SK-N-SH (cell line): Measurements from ENCODE around the gene FDPS. TPM values are rescaled to one million over a fixed set of nuclear protein-coding genes. Genes with fewer than 3 reads are reported as not detected.

Experiments used
- CTCF ChIA-PET: fragments of 300-600, 350-600 bp; formaldehyde crosslinking; extraction: SDS; loops from one replicate; lab custom pipeline; 2021; lab: Yijun Ruan, JAX
- POLR2A ChIA-PET: fragments of 350-600 bp; sonication (Branson Sonifier 250); formaldehyde crosslinking; extraction: SDS; loops from one replicate; lab custom pipeline; 2020; ENCODE audit warnings: antibody characterized with exemption, inconsistent platforms; lab: Yijun Ruan, JAX
- DNase-seq: peaks from one replicate; pipeline ENCODE4 v3.0.0; 2012
- H2AFZ ChIP-seq: fragments of 200-600 bp; sonication (generic); 2 replicates; pipeline ENCODE4 v1.8.1; 2016; ENCODE audit warnings: antibody characterized with exemption, mild to moderate bottlenecking, low read depth
- H3F3A ChIP-seq: fragments of 200-600 bp; sonication (generic); replicated peaks from 2 replicates; pipeline ENCODE3; 2016; ENCODE audit warnings: antibody characterized with exemption, mild to moderate bottlenecking; ENCODE audit not compliant: insufficient read depth
- H3K27ac ChIP-seq, 2 experiments: fragments of 200-500 bp in 1 of 2; fragments of 200-600 bp in 1 of 2; sonication (Bioruptor generic) in 1 of 2; sonication (generic), shearing (Covaris generic) in 1 of 2; 2 replicates each; pipeline versions ENCODE4 v1.5.1 to v1.6.1; 2014 to 2016; ENCODE audit warnings: low read depth in 2 of 2, inconsistent platforms in 1 of 2, low read length in 1 of 2, mild to moderate bottlenecking in 1 of 2, mixed read lengths in 1 of 2
- H3K27me3 ChIP-seq: fragments of 200-600 bp; sonication (generic), shearing (Covaris generic); 2 replicates; pipeline ENCODE4 v1.6.1; 2016; ENCODE audit warnings: mixed run types; ENCODE audit not compliant: insufficient read depth
- H3K36me3 ChIP-seq, 2 experiments: fragments of 200-500 bp in 1 of 2; fragments of 200-600 bp in 1 of 2; sonication (Bioruptor generic) in 1 of 2; sonication (generic) in 1 of 2; replicated peaks in 1 of 2; 2 replicates each; pipeline versions ENCODE3 to v1.5.1; 2014 to 2016; ENCODE audit warnings: low read length in 1 of 2, mild to moderate bottlenecking in 1 of 2; ENCODE audit not compliant: insufficient read depth in 2 of 2, control insufficient read depth in 1 of 2
- H3K4me1 ChIP-seq, 2 experiments: fragments of 200-500 bp in 1 of 2; fragments of 200-600 bp in 1 of 2; sonication (Bioruptor generic) in 1 of 2; sonication (generic), shearing (Covaris generic) in 1 of 2; 2 replicates each; pipeline versions ENCODE4 v1.5.1 to v1.6.1; 2014 to 2016; ENCODE audit warnings: low read depth in 1 of 2, low read length in 1 of 2, mixed run types in 1 of 2; ENCODE audit not compliant: insufficient read depth in 2 of 2, control insufficient read depth in 1 of 2
- H3K4me2 ChIP-seq: fragments of 200-600 bp; sonication (generic), shearing (Covaris generic); 2 replicates; pipeline ENCODE4 v1.6.1; 2017; ENCODE audit warnings: mixed run types
- H3K4me3 ChIP-seq, 2 experiments: fragments of 200-500 bp in 1 of 2; fragments of 200-600 bp in 1 of 2; sonication (Bioruptor generic) in 1 of 2; sonication (generic), shearing (Covaris generic) in 1 of 2; 2 replicates each; pipeline versions ENCODE4 v1.5.1 to v1.8.1; 2014 to 2016; ENCODE audit warnings: low read depth in 2 of 2, inconsistent platforms in 1 of 2, low read length in 1 of 2, mild to moderate bottlenecking in 1 of 2, mixed read lengths in 1 of 2, moderate library complexity in 1 of 2
- H3K79me2 ChIP-seq: fragments of 200-600 bp; sonication (generic); 2 replicates; pipeline ENCODE4 v1.8.1; 2017; ENCODE audit warnings: mild to moderate bottlenecking; ENCODE audit not compliant: insufficient read depth
- H3K9ac ChIP-seq: fragments of 200-600 bp; sonication (generic); 2 replicates; pipeline ENCODE4 v1.6.1; 2017; ENCODE audit warnings: mixed run types
- H3K9me2 ChIP-seq: fragments of 200-600 bp; sonication (generic); 2 replicates; pipeline ENCODE4 v1.6.1; 2017; ENCODE audit warnings: mixed run types
- H3K9me3 ChIP-seq: fragments of 200-600 bp; sonication (generic); 2 replicates; pipeline ENCODE4 v1.6.1; 2017; ENCODE audit warnings: mixed run types, mild to moderate bottlenecking, moderate library complexity
- H4K20me1 ChIP-seq: fragments of 200-600 bp; sonication (generic); 2 replicates; pipeline ENCODE4 v1.6.1; 2017; ENCODE audit warnings: mild to moderate bottlenecking, mixed run types; ENCODE audit not compliant: insufficient read depth
- ELF1 ChIP-seq: IDR thresholded peaks from 2 replicates; pipeline ENCODE4 v1.4.0; 2012
- EP300 ChIP-seq, 2 experiments: IDR thresholded peaks; 2 replicates each; pipeline versions ENCODE4 v1.4.0 to v1.6.1; 2012; ENCODE audit warnings: borderline replicate concordance in 1 of 2, low read depth in 1 of 2, low read length in 1 of 2
- EZH2phosphoT487 ChIP-seq: fragments of 200-600 bp; sonication (generic); IDR thresholded peaks from 2 replicates; pipeline ENCODE4 v1.6.1; 2017; ENCODE audit warnings: low read depth, mixed run types, mild to moderate bottlenecking, antibody characterized with exemption, moderate library complexity, borderline replicate concordance
- FOXJ3 ChIP-seq: sonication (generic); formaldehyde crosslinking; IDR thresholded peaks from 2 replicates; pipeline ENCODE4 v1.5.1; 2020; ENCODE audit warnings: mild to moderate bottlenecking, missing genetic modification reagents
- FOXM1 ChIP-seq: IDR thresholded peaks from 2 replicates; pipeline ENCODE4 v1.4.0; 2012; ENCODE audit warnings: low read depth, mild to moderate bottlenecking
- GABPA ChIP-seq: IDR thresholded peaks from 2 replicates; pipeline ENCODE4 v1.4.0; 2012; ENCODE audit warnings: low read depth, mild to moderate bottlenecking
- GATA2 ChIP-seq: sonication (generic); formaldehyde crosslinking; IDR thresholded peaks from 2 replicates; pipeline ENCODE4 v1.5.0; 2020; ENCODE audit warnings: mild to moderate bottlenecking, missing genetic modification reagents
- JUND ChIP-seq: IDR thresholded peaks from 2 replicates; pipeline ENCODE4 v1.4.0; 2012
- MEF2A ChIP-seq: IDR thresholded peaks from 2 replicates; pipeline ENCODE4 v1.4.0; 2012; ENCODE audit warnings: low read depth, borderline replicate concordance
- MXI1 ChIP-seq: IDR thresholded peaks from 2 replicates; pipeline ENCODE4 v1.6.1; 2012; ENCODE audit warnings: mild to moderate bottlenecking, low read depth, low read length, improper control_type of control experiment
- RAD21 ChIP-seq: IDR thresholded peaks from 2 replicates; pipeline ENCODE4 v1.6.1; 2012; ENCODE audit warnings: mild to moderate bottlenecking, low read length
- RCOR1 ChIP-seq: fragments of 150-350 bp; IDR thresholded peaks from 2 replicates; pipeline ENCODE4 v1.6.1; 2017; ENCODE audit warnings: antibody characterized with exemption, low read length
- SMC3 ChIP-seq: IDR thresholded peaks from 2 replicates; pipeline ENCODE4 v1.6.1; 2012; ENCODE audit warnings: low read depth, low read length, improper control_type of control experiment
- TEAD4 ChIP-seq: IDR thresholded peaks from 2 replicates; pipeline ENCODE4 v1.4.0; 2012; ENCODE audit warnings: mild to moderate bottlenecking, borderline replicate concordance; ENCODE audit not compliant: insufficient read depth
- YY1 ChIP-seq: IDR thresholded peaks from 2 replicates; pipeline ENCODE4 v1.4.0; 2012; ENCODE audit warnings: low read depth, mild to moderate bottlenecking
- WGBS: methylation state at CpG from one replicate; pipeline ENCODE4 v1.1.6; 2017; ENCODE audit warnings: low lambda C conversion rate; 5-methylcytosine and 5-hydroxymethylcytosine counted together
- polyA plus RNA-seq, 3 experiments: library from polyadenylated mRNA; depleted of rRNA; stranded (reverse); fragments of >200 nt; gene quantifications; 2 replicates each; pipeline ENCODE4 v1.2.3, GENCODE V29; 2012
- TF ChIP-seq, protein P1 (sequence below): IDR thresholded peaks from 2 replicates; pipeline ENCODE4 v1.4.0; 2012; ENCODE audit warnings: low read depth, borderline replicate concordance
- TF ChIP-seq, protein P2 (sequence below): IDR thresholded peaks from 2 replicates; pipeline ENCODE4 v1.4.0; 2012; ENCODE audit warnings: low read depth
- TF ChIP-seq, protein P3 (sequence below): fragments of 150-350 bp; IDR thresholded peaks from 2 replicates; pipeline ENCODE4 v1.6.1; 2016; ENCODE audit warnings: mild to moderate bottlenecking, low read depth, low read length
- TF ChIP-seq, protein P4 (sequence below): IDR thresholded peaks from 2 replicates; pipeline ENCODE4 v1.6.1; 2012; ENCODE audit warnings: mild to moderate bottlenecking, low read depth, low read length, moderate library complexity

FDPS gene
- polyA plus RNA-seq, 1 of the 3 experiments (the other 2 are of a cell fraction), result 126 TPM

DNA sequence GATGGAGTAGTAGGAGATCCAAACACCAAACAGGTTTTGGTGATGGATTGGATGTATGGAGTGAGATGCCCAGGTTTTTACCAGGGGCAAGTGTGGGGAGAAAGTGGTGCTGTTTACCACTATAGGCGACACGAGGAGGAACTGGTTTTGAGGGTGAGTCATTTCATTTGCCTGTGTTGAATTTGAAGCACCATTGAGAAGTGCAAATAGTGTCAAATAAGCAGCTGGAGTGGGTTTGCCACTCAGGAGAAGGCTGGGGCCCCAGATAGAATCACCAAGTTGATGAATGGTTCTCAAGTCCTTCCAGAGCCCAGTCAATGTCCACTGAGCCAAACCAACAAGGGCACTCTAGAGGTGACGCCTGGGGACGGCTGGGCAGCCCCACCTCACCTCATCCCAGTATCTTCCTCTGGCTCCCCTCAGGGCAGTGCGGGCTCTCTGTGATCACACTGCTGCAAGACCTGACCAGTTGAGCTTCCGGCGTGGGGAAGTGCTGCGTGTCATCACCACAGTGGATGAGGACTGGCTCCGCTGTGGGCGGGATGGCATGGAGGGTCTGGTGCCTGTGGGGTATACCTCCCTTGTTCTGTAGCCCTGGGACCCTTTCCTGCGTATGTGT is 21.4 kb downstream of the FDPS start:
- H3K36me3 ChIP-seq, result peaks cover 37 to 50% of the 10 kb centered on the region in 2 experiments

DNA sequence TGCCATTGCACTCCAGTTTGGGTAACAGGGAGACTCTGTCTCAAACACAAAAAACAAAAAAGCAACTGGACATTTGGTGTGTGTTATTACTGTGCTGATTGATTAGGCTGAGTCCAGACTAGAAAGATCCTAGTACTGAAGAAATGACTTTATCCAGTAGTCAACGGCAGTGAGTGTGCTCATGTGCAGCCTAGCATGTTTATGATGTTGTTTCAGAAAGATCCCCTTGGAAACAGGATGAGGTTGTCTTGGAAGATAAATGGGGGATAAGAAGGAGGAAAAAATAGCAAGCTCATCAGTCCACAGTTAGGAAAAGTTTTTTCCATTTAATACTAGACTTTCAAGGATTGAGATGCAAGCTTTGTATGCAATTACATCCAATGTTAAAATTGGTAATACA is 26.3 kb downstream of the FDPS start:
- 93% methylated on average over 1 of the region's 1 CpG for WGBS
- no peaks in the 10 kb centered on the region for H3K79me2 ChIP-seq
- H3K4me2 ChIP-seq, result no peak overlapping the region
- no peak overlapping the region for H2AFZ ChIP-seq
- H3K4me3 ChIP-seq, result no peak overlapping the region
- no peaks in the 10 kb centered on the region for H4K20me1 ChIP-seq
- no peak overlapping the region for H3K27ac ChIP-seq
- DNase-seq, result no peak
- peaks cover 28% of the 10 kb centered on the region for H3F3A ChIP-seq
- ChIA-PET CTCF (interaction anchor here (1.1 to 3.0 kb wide), 4 partner anchors 9 to 84 kb away, joined by 5 to 19 read pairs (median 6); no protein-coding TSS in a partner anchor), POLR2A (interaction anchor here (0.6 kb wide), 1 partner anchor 35 kb away, joined by 3 read pairs; no protein-coding TSS in a partner anchor)
- no peaks in the 10 kb centered on the region for H3K9me2 ChIP-seq
- H3K9me3 ChIP-seq, result no peaks in the 10 kb centered on the region
- TF ChIP-seq RAD21 (no peak), EZH2phosphoT487 (no peak), MEF2A (no peak), FOXM1 (no peak), FOXJ3 (no peak), MXI1 (no peak), SMC3 (no peak), EP300 (IDR thresholded peaks at IDR 0.05; ENCODE audit: borderline replicate concordance in 1 of 2, low read depth in 1 of 2, low read length in 1 of 2) (no peak), GABPA (no peak), RCOR1 (no peak), TEAD4 (no peak), ELF1 (no peak), YY1 (no peak), GATA2 (CRISPR knock-in tag) (no peak)
- TF ChIP-seq, protein P1, sequence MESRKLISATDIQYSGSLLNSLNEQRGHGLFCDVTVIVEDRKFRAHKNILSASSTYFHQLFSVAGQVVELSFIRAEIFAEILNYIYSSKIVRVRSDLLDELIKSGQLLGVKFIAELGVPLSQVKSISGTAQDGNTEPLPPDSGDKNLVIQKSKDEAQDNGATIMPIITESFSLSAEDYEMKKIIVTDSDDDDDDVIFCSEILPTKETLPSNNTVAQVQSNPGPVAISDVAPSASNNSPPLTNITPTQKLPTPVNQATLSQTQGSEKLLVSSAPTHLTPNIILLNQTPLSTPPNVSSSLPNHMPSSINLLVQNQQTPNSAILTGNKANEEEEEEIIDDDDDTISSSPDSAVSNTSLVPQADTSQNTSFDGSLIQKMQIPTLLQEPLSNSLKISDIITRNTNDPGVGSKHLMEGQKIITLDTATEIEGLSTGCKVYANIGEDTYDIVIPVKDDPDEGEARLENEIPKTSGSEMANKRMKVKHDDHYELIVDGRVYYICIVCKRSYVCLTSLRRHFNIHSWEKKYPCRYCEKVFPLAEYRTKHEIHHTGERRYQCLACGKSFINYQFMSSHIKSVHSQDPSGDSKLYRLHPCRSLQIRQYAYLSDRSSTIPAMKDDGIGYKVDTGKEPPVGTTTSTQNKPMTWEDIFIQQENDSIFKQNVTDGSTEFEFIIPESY, result no peak
- TF ChIP-seq, protein P2, sequence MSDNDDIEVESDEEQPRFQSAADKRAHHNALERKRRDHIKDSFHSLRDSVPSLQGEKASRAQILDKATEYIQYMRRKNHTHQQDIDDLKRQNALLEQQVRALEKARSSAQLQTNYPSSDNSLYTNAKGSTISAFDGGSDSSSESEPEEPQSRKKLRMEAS, result no peak
- TF ChIP-seq, protein P3, sequence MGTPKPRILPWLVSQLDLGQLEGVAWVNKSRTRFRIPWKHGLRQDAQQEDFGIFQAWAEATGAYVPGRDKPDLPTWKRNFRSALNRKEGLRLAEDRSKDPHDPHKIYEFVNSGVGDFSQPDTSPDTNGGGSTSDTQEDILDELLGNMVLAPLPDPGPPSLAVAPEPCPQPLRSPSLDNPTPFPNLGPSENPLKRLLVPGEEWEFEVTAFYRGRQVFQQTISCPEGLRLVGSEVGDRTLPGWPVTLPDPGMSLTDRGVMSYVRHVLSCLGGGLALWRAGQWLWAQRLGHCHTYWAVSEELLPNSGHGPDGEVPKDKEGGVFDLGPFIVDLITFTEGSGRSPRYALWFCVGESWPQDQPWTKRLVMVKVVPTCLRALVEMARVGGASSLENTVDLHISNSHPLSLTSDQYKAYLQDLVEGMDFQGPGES, result no peak
- TF ChIP-seq, protein P4, sequence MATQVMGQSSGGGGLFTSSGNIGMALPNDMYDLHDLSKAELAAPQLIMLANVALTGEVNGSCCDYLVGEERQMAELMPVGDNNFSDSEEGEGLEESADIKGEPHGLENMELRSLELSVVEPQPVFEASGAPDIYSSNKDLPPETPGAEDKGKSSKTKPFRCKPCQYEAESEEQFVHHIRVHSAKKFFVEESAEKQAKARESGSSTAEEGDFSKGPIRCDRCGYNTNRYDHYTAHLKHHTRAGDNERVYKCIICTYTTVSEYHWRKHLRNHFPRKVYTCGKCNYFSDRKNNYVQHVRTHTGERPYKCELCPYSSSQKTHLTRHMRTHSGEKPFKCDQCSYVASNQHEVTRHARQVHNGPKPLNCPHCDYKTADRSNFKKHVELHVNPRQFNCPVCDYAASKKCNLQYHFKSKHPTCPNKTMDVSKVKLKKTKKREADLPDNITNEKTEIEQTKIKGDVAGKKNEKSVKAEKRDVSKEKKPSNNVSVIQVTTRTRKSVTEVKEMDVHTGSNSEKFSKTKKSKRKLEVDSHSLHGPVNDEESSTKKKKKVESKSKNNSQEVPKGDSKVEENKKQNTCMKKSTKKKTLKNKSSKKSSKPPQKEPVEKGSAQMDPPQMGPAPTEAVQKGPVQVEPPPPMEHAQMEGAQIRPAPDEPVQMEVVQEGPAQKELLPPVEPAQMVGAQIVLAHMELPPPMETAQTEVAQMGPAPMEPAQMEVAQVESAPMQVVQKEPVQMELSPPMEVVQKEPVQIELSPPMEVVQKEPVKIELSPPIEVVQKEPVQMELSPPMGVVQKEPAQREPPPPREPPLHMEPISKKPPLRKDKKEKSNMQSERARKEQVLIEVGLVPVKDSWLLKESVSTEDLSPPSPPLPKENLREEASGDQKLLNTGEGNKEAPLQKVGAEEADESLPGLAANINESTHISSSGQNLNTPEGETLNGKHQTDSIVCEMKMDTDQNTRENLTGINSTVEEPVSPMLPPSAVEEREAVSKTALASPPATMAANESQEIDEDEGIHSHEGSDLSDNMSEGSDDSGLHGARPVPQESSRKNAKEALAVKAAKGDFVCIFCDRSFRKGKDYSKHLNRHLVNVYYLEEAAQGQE, result no peak
- H3K4me1 ChIP-seq, result no peaks in the 10 kb centered on the region
- peaks cover 61% of the 10 kb centered on the region in 2 experiments for H3K36me3 ChIP-seq
- no peaks in the 10 kb centered on the region for H3K27me3 ChIP-seq
- no peak overlapping the region for H3K9ac ChIP-seq

More for the DNA sequence above, 21.4 kb downstream of the FDPS start:
- POLR2A ChIA-PET, result no interaction called here
- no peak overlapping the region for H3K4me2 ChIP-seq
- no peaks in the 10 kb centered on the region for H3K9me2 ChIP-seq
- DNase-seq, result no peak
- no peak overlapping the region for H3K27ac ChIP-seq
- H3K4me3 ChIP-seq, result no peak overlapping the region
- 95% methylated on average over 3 of the region's 11 CpGs for WGBS
- H3K79me2 ChIP-seq, result peaks cover 23% of the 10 kb centered on the region
- H3F3A ChIP-seq, result peaks cover 24% of the 10 kb centered on the region
- 0 out of 2 replicates have a peak, but pooled peaks cover 5% of the 10 kb centered on the region for H4K20me1 ChIP-seq
- H3K4me1 ChIP-seq, result peaks cover 0 to 6% of the 10 kb centered on the region in 2 experiments; a peak in 1 of 4 replicates
- H3K27me3 ChIP-seq, result no peaks in the 10 kb centered on the region
- CTCF ChIA-PET, result interaction anchor here (11.6 kb wide), 1 partner anchor 80 kb away, joined by 184 read pairs; the partner anchor contains the start of gene ENTREP3
- no peak for TF ChIP-seq TEAD4
- TF ChIP-seq GATA2 (CRISPR knock-in tag), result no peak
- TF ChIP-seq MXI1, result no peak
- TF ChIP-seq JUND, result no peak
- H3K9me3 ChIP-seq, result no peaks in the 10 kb centered on the region
- no peak overlapping the region for H2AFZ ChIP-seq
- no peak overlapping the region for H3K9ac ChIP-seq
